H1 (cell line): Measurements from ENCODE around the gene ZNF408. TPM values are rescaled to one million over a fixed set of nuclear protein-coding genes. Genes with fewer than 3 reads are reported as not detected.

Source experiments
- CBX8 ChIP-seq: fragments of 300-800, 300-1000 bp; sonication (generic); IDR thresholded peaks from 2 replicates; pipeline ENCODE4 v1.7.1; 2016; ENCODE audit warnings: low read depth, low read length, borderline replicate concordance
- EZH2 ChIP-seq: fragments of 200-600 bp; sonication (generic); IDR thresholded peaks from 2 replicates; pipeline ENCODE4 v1.7.1; 2012; ENCODE audit warnings: low read depth, mild to moderate bottlenecking, moderate library complexity, low read length, inconsistent platforms; ENCODE audit not compliant: severe bottlenecking
- SIN3A ChIP-seq, 2 experiments: IDR thresholded peaks in 1 of 2; conservative IDR thresholded peaks in 1 of 2; 2 replicates each; pipeline ENCODE4 v1.6.1; 2011 to 2012; ENCODE audit warnings: low read length in 2 of 2, improper control_type of control experiment in 1 of 2, low read depth in 1 of 2, mild to moderate bottlenecking in 1 of 2
- SP1 ChIP-seq: IDR thresholded peaks from 2 replicates; pipeline ENCODE4 v1.6.1; 2011; ENCODE audit warnings: low read depth, low read length
- TAF7 ChIP-seq: optimal IDR thresholded peaks from 2 replicates; pipeline ENCODE3; 2011; ENCODE audit warnings: low read depth, mild to moderate bottlenecking, inconsistent platforms, low read length, moderate library complexity, borderline replicate concordance
- polyA plus RNA-seq, 7 experiments: library from polyadenylated mRNA; depleted of rRNA in 3 of 7; stranded (reverse) in 5 of 7; unstranded in 2 of 7; fragments of >200 nt in 5 of 7; fragments of 200-250 nt in 2 of 7; gene quantifications; 1 replicate in 5 of 7; 2 replicates in 1 of 7; 4 replicates in 1 of 7; pipeline versions ENCODE4 v1.2.1 to v1.2.3, GENCODE V29; 2011 to 2013; ENCODE audit warnings: missing spikeins in 2 of 7, mixed read lengths in 2 of 7
- total RNA-seq: library from RNA; stranded (reverse); fragmentation: NEBNext Ultra II Directional; extraction: Animal tissue kit (Norgen Biotek cat#: 25700); gene quantifications from 2 replicates; pipeline ENCODE4 v1.2.1, GENCODE V29; 2021
- TF ChIP-seq, protein P1 (sequence below): fragments of 300-600 bp; sonication (generic); IDR thresholded peaks from 2 replicates; pipeline ENCODE4 v1.7.1; 2012; ENCODE audit warnings: low read length, moderate library complexity, mild to moderate bottlenecking, inconsistent platforms; ENCODE audit not compliant: insufficient replicate concordance
- TF ChIP-seq, protein P2 (sequence below): IDR thresholded peaks from 2 replicates; pipeline ENCODE4 v1.6.1; 2012; ENCODE audit warnings: inconsistent platforms
- TF ChIP-seq, protein P3 (sequence below): IDR thresholded peaks from 2 replicates; pipeline ENCODE4 v1.6.1; 2012; ENCODE audit warnings: inconsistent platforms
- TF ChIP-seq, protein P4 (sequence below): IDR thresholded peaks from 2 replicates; pipeline ENCODE4 v1.6.1; 2011; ENCODE audit warnings: low read length, improper control_type of control experiment

The ZNF408 gene
- total and polyA plus RNA-seq, 2 of the 8 experiments (the other 6 are each of a cell fraction or from before 2014, with no cell fraction given), result 10.7 to 11.0 TPM

DNA sequence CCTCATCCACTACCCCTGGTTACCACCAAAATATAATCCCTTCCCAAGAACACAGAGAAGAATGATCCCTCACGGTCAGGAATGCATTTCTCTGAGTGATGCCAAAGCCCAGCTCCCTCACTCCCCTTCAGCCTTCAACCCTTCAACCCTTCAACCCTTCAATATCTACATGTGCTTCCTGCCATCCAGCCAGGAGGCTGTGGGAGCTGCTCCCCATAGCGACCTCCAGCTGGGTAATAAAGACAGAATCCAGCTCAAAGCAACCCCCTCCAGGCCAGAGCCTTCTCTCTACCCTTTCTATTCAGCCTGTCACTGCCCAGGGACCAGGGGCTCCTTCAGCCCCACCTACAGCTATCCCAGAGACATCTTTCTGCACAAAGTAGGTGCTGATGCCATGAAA lies 3.1 kb upstream of the ZNF408 start (continued):
- TF ChIP-seq, protein P1, sequence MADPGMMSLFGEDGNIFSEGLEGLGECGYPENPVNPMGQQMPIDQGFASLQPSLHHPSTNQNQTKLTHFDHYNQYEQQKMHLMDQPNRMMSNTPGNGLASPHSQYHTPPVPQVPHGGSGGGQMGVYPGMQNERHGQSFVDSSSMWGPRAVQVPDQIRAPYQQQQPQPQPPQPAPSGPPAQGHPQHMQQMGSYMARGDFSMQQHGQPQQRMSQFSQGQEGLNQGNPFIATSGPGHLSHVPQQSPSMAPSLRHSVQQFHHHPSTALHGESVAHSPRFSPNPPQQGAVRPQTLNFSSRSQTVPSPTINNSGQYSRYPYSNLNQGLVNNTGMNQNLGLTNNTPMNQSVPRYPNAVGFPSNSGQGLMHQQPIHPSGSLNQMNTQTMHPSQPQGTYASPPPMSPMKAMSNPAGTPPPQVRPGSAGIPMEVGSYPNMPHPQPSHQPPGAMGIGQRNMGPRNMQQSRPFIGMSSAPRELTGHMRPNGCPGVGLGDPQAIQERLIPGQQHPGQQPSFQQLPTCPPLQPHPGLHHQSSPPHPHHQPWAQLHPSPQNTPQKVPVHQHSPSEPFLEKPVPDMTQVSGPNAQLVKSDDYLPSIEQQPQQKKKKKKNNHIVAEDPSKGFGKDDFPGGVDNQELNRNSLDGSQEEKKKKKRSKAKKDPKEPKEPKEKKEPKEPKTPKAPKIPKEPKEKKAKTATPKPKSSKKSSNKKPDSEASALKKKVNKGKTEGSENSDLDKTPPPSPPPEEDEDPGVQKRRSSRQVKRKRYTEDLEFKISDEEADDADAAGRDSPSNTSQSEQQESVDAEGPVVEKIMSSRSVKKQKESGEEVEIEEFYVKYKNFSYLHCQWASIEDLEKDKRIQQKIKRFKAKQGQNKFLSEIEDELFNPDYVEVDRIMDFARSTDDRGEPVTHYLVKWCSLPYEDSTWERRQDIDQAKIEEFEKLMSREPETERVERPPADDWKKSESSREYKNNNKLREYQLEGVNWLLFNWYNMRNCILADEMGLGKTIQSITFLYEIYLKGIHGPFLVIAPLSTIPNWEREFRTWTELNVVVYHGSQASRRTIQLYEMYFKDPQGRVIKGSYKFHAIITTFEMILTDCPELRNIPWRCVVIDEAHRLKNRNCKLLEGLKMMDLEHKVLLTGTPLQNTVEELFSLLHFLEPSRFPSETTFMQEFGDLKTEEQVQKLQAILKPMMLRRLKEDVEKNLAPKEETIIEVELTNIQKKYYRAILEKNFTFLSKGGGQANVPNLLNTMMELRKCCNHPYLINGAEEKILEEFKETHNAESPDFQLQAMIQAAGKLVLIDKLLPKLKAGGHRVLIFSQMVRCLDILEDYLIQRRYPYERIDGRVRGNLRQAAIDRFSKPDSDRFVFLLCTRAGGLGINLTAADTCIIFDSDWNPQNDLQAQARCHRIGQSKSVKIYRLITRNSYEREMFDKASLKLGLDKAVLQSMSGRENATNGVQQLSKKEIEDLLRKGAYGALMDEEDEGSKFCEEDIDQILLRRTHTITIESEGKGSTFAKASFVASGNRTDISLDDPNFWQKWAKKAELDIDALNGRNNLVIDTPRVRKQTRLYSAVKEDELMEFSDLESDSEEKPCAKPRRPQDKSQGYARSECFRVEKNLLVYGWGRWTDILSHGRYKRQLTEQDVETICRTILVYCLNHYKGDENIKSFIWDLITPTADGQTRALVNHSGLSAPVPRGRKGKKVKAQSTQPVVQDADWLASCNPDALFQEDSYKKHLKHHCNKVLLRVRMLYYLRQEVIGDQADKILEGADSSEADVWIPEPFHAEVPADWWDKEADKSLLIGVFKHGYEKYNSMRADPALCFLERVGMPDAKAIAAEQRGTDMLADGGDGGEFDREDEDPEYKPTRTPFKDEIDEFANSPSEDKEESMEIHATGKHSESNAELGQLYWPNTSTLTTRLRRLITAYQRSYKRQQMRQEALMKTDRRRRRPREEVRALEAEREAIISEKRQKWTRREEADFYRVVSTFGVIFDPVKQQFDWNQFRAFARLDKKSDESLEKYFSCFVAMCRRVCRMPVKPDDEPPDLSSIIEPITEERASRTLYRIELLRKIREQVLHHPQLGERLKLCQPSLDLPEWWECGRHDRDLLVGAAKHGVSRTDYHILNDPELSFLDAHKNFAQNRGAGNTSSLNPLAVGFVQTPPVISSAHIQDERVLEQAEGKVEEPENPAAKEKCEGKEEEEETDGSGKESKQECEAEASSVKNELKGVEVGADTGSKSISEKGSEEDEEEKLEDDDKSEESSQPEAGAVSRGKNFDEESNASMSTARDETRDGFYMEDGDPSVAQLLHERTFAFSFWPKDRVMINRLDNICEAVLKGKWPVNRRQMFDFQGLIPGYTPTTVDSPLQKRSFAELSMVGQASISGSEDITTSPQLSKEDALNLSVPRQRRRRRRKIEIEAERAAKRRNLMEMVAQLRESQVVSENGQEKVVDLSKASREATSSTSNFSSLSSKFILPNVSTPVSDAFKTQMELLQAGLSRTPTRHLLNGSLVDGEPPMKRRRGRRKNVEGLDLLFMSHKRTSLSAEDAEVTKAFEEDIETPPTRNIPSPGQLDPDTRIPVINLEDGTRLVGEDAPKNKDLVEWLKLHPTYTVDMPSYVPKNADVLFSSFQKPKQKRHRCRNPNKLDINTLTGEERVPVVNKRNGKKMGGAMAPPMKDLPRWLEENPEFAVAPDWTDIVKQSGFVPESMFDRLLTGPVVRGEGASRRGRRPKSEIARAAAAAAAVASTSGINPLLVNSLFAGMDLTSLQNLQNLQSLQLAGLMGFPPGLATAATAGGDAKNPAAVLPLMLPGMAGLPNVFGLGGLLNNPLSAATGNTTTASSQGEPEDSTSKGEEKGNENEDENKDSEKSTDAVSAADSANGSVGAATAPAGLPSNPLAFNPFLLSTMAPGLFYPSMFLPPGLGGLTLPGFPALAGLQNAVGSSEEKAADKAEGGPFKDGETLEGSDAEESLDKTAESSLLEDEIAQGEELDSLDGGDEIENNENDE, result no peak
- TF ChIP-seq SIN3A (conservative IDR thresholded peaks at IDR 0.05 in 1 of 2, IDR thresholded peaks at IDR 0.05 in 1 of 2; ENCODE audit: low read depth in 1 of 2, low read length in 2 of 2) (no peak), TAF7 (no peak), CBX8 (no peak), SP1 (no peak), EZH2 (no peak)
- TF ChIP-seq, protein P2, sequence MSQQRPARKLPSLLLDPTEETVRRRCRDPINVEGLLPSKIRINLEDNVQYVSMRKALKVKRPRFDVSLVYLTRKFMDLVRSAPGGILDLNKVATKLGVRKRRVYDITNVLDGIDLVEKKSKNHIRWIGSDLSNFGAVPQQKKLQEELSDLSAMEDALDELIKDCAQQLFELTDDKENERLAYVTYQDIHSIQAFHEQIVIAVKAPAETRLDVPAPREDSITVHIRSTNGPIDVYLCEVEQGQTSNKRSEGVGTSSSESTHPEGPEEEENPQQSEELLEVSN, result no peak
- TF ChIP-seq, protein P3, sequence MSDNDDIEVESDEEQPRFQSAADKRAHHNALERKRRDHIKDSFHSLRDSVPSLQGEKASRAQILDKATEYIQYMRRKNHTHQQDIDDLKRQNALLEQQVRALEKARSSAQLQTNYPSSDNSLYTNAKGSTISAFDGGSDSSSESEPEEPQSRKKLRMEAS, result no peak
- TF ChIP-seq, protein P4, sequence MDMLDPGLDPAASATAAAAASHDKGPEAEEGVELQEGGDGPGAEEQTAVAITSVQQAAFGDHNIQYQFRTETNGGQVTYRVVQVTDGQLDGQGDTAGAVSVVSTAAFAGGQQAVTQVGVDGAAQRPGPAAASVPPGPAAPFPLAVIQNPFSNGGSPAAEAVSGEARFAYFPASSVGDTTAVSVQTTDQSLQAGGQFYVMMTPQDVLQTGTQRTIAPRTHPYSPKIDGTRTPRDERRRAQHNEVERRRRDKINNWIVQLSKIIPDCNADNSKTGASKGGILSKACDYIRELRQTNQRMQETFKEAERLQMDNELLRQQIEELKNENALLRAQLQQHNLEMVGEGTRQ, result no peak
